ENCODE data around the gene INHBC.
A peak's percentile ranks its signal among the peaks of the same experiment; 100 is the strongest.
"Not testable (repeated sequence)": the region's sequence is repeated elsewhere in the genome, so short reads cannot be mapped to it uniquely, and the experiment has no call there.

Gene INHBC

GRCh38 chr12:57429473-57430111, 5.0 kb upstream of the INHBC start:
- DNase-seq (ENCODE audit: low spot score) = no peak

DNA sequence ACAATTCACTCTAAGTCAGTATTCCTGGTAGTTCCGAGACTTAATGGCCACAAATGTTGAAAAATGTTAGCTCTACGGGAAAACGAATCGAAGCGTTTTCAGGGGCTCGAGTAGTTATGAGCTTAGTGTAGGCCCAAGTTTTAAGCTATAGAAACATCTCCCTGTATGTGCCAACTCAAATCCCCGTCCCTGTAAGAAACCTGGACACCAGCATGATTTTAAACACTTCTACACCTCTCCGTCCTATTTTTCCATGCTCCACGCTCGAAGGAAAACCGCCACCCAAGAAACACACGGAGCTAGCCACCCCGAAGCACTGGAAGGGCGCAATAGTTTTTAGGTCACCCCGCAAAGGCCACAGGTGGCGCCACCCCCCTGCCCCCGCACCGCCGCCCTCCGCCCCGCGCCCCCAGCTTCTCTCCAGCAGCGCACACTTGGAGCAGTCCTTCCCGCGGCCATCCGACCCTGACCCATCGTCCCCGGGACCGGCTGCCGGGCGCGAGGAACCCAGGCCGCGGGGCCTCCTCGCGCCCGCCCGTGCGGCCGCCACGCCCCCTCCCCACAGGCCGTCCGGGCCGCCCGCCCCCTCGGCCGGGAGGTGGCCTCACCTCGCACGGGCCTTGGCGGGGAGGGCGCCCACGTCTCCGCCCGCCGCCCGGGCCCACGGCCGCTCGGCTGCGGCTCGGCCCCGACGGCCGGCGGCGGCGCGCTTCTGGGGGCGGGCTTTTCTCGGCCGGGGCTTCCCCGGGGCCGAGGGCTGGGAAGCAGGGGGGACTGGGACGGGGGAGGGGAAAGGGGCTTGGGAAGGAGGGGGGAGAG, 4.3 kb upstream of the INHBC start:
- DNase-seq (ENCODE audit: low spot score) = no peak

DNA sequence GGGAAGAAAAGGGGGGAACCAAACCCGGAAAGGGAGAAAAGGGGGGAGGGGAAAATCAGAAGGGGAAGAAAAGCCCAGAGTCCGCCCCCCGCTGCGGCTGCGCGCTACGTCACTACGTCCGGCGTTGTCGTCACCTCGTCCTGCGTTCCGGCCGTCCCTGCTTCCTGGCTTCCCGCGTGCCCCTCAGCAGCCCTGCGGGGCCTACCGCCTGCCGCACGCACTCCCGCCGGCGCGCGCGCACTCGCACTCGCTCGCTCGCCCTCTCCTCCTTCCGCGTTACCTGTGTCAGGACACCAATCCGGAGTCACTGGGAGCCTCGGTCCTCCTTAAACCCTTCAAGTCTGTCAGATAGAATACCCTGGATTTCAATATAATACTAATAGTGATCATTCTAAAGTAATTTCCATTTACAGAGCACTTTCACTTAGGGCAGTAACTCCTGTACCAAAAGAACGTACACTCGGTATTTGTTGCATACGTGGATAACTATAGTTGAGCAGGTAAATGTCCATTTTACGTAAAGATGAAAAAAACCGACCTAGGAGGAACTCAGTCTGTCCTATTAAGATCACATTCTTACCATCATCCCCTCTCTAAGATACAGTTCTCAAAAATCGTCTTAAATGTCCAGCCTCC, 3.5 kb upstream of the INHBC start, which contains the start of gene R3HDM2:
TSS of gene R3HDM2 (minus strand) at position 113 of the 636 bp plus-strand sequence. CDS start 120,615 bp downstream, outside the sequence.
- DNase-seq (ENCODE audit: low spot score) = peak; percentile 93

DNA sequence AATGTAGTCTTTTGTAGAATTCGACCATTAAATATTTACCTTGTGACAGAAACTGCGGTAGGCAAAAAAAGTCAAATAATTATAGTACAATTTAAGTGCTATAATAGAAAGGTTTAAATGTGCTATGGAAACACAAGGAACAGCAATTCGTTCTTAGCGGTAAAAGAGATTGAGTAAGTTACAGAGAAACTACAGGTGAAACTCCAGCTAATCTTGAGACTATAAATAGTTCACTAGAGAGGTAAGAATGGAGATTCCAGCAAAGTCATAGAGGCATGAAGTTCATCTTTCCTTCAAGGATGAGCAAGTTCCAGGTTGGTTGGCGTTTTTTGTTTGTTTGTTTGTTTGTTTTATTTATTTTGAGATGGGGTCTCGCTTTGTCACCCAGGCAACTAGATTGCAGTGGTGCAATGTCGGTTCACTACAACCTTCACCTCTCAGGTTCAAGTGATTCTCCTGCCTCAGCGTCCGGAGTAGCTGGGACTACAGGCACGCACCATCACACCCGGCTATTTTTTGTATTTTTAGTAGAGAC, 2.9 kb upstream of the INHBC start:
- no peak for DNase-seq (ENCODE audit: low spot score)

- no peak for DNase-seq (ENCODE audit: low spot score)
These were observed 1.2 kb upstream of the INHBC start for GRCh38 chr12:57433370-57433769.

GRCh38 chr12:57435293-57435692, 709 bp downstream of the INHBC start:
- no peak for DNase-seq (ENCODE audit: low spot score)

- no peak for DNase-seq (ENCODE audit: low spot score)
These were observed 3.8 kb downstream of the INHBC start for GRCh38 chr12:57438400-57438799.

- no peak for DNase-seq (ENCODE audit: low spot score)
These were observed 5.2 kb downstream of the INHBC start for GRCh38 chr12:57439762-57440266.

- not testable (repeated sequence) for DNase-seq (ENCODE audit: low spot score)
These were observed 6.8 kb downstream of the INHBC start for GRCh38 chr12:57441393-57441792.

DNA sequence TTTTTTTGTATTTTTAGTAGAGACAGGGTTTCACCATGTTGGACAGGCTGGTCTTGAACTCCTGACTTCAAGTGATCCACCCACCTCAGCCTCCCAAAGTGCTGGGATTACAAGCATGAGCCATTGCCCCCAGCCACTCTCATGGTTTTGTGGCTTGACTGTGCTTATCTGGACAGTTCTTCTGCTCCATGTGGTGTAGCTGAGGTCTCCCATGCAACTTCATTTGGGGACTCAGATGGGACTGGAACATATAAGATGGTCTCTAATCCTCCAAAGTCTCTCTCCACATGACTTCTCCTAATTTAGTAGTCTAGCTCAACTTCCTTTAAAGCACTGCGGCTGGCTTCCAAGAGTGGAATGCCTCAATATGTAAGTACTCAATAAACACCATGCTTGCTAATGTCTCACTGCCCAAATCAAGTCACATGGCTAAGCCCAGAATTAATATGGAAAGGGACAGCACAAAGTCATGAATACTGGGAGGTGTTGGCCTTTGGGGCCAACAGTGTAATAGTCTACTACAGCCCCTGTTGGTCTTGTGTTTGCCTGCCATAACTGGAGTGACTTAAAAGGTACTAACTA, 7.4 kb downstream of the INHBC start:
- DNase-seq (ENCODE audit: low spot score) = no peak

GRCh38 chr12:57444337-57444736, 9.8 kb downstream of the INHBC start:
- DNase-seq (ENCODE audit: low spot score) = not testable (repeated sequence)

GRCh38 chr12:57444744-57445143, 10.2 kb downstream of the INHBC start:
- no peak for DNase-seq (ENCODE audit: low spot score)

DNA sequence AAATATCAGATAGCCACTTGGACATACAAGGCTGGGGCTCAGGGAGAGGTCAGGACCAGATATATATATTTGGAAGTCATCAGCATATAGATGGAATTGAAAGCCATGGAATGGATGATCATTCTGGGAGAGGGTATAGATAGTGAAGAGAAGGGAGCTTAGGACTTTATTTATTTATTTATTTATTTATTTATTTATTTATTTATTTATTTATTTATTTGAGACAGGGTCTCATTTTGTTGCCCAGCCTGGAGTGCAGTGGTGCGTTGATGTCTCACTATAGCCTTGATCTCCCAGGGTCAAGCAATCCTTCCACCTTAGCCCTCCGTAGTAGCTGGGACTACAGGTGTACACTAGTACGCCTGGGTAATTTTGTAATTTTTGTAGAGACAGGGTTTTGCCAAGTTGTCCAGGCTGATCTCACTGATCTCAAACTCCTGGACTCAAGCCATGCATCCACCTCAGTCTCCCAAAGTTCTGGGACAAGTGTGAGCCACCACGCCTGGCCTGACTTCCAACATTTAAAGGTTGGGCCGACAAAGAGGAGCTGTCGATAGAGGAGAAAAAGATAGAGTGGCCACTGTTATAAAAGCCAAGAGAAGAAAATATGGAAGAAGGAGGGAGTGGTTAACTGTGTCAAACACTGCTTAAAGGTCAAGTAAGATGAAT, 11.8 kb downstream of the INHBC start:
- no peak for DNase-seq (ENCODE audit: low spot score)

DNA sequence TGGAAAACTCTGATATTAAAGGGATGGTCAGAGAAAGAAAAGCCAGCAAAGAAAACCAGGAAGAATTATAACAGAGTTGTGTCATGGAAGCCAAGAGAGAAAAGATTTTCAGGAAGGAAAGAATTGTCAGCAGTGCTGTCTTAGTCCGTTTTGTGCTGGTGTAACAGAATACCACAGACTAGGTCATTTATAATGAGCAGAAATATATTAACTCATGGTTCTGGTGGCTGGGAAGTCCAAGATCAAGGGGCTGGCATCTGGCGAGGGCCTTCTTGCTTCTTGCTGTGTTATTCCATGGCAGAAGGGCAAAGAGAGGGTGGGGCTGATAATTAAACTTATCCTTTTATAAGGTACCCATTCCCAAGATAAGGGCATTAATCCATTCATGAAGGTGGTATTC, 14.1 kb downstream of the INHBC start:
- DNase-seq (ENCODE audit: low spot score) = no peak

GRCh38 chr12:57449375-57449774, 14.8 kb downstream of the INHBC start:
- DNase-seq (ENCODE audit: low spot score) = no peak

GRCh38 chr12:57450057-57450456, 15.5 kb downstream of the INHBC start:
- no peak for DNase-seq (ENCODE audit: low spot score)

- no peak for DNase-seq (ENCODE audit: low spot score)
These were observed 16.7 kb downstream of the INHBC start for GRCh38 chr12:57451233-57451778.

- no peak for DNase-seq (ENCODE audit: low spot score)
These were observed 17.8 kb downstream of the INHBC start for GRCh38 chr12:57452181-57452936.

DNA sequence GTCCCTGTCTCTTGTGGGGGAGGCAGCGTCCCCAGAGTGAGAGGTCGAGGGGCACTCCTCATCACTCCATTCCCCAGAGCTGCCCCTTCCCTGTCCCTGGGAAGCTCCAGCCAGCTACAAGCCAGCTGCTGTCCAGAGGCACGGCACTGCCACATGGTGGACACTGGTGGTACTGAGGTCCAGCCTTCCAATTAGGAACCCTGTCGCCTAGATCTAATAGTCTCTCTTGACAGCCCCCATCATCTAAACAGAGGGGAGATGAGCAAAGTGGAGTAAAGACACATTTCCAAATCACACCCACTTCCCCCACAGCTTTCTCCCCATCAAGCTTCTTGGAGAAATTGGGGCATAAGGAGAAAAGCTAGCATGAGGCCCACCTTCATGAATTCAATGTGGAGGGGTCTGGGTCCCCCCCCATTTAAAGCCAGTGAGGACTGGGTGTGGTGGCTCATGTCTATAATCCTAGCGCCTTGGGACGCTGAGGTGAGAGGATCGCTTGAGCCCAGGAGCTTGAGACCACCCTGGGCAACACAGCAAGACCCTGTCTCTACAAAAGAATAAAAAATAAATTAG, 18.4 kb downstream of the INHBC start:
- DNase-seq (ENCODE audit: low spot score) = peak; percentile 37

- DNase-seq (ENCODE audit: low spot score) = no peak
These were observed 19.6 kb downstream of the INHBC start for GRCh38 chr12:57454213-57454565.
